Nephron progenitor cell (in vitro differentiated cells): ENCODE results near the gene PPIP5K2.

Experiments
- DNase-seq: peaks from one replicate; pipeline ENCODE4 v3.0.0; 2021
- H3K27ac Mint-ChIP-seq: 2 replicates; pipeline ENCODE4 v1.8.0; 2021; ENCODE audit warnings: mild to moderate bottlenecking, moderate library complexity, mixed read lengths
- H3K27me3 Mint-ChIP-seq: 2 replicates; pipeline ENCODE4 v1.8.0; 2021; ENCODE audit warnings: mild to moderate bottlenecking, low read depth, mixed read lengths; ENCODE audit not compliant: poor library complexity
- H3K36me3 Mint-ChIP-seq: 2 replicates; pipeline ENCODE4 v1.8.0; 2021; ENCODE audit warnings: low read depth, mixed read lengths
- H3K4me1 Mint-ChIP-seq: 2 replicates; pipeline ENCODE4 v1.8.0; 2021; ENCODE audit warnings: mixed read lengths
- H3K4me3 Mint-ChIP-seq: 2 replicates; pipeline ENCODE4 v1.8.0; 2021; ENCODE audit warnings: mild to moderate bottlenecking, moderate library complexity, mixed read lengths
- H3K9me3 Mint-ChIP-seq: 2 replicates; pipeline ENCODE4 v1.8.0; 2021; ENCODE audit warnings: mild to moderate bottlenecking, moderate library complexity, mixed read lengths
- TF ChIP-seq, protein P1 (sequence below): fragments of 200-600 bp; sonication (generic); IDR thresholded peaks from 2 replicates; pipeline ENCODE4 v1.5.0; 2021; ENCODE audit warnings: antibody characterized with exemption

PPIP5K2 gene

DNA sequence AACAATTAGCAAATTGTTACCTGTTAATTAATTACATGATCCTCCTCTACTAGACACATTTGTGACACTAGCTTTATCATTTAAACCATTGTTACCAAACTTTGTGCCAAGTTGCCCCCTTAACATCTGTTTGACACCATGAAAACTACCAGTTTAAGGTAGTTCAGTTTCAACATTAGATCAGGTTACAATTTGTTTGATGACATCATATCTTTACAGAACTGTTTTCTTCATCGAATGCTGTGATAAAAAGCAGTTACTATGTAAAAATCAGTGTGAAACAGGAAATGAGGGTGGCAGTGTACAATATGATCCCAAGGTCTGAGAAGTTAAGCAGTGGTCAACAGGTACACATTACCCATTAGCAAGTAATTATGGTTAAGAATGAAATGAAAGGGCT lies 17.9 kb upstream of the PPIP5K2 start:
- DNase-seq = no peak
- no peaks in the 10 kb centered on the region for H3K4me1 Mint-ChIP-seq
- H3K36me3 Mint-ChIP-seq = no peaks in the 10 kb centered on the region
- no peak overlapping the region for H3K27ac Mint-ChIP-seq
- no peaks in the 10 kb centered on the region for H3K27me3 Mint-ChIP-seq
- no peaks in the 10 kb centered on the region for H3K9me3 Mint-ChIP-seq
- TF ChIP-seq, protein P1, sequence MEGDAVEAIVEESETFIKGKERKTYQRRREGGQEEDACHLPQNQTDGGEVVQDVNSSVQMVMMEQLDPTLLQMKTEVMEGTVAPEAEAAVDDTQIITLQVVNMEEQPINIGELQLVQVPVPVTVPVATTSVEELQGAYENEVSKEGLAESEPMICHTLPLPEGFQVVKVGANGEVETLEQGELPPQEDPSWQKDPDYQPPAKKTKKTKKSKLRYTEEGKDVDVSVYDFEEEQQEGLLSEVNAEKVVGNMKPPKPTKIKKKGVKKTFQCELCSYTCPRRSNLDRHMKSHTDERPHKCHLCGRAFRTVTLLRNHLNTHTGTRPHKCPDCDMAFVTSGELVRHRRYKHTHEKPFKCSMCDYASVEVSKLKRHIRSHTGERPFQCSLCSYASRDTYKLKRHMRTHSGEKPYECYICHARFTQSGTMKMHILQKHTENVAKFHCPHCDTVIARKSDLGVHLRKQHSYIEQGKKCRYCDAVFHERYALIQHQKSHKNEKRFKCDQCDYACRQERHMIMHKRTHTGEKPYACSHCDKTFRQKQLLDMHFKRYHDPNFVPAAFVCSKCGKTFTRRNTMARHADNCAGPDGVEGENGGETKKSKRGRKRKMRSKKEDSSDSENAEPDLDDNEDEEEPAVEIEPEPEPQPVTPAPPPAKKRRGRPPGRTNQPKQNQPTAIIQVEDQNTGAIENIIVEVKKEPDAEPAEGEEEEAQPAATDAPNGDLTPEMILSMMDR = no peak
- H3K4me3 Mint-ChIP-seq = no peak overlapping the region

DNA sequence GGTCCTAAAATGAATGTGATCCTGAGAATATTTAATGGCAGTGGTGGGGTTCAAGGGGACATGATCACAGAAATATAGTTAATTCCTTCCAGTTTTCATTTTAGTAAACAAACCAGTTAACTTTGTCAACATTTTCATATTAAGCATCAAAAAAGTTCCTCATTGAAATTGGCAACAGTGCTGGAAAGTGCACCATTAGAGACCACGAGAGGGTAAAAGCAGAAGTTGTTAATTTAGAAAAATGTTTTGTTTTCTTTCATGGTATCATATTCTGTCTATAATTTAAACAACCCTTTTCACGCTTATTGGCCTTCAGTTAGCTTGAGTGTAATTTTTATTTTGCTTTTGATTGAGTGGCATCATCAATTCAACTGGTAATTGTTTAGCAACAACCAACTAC lies 12.0 kb upstream of the PPIP5K2 start:
- H3K9me3 Mint-ChIP-seq = peaks cover 7% of the 10 kb centered on the region
- no peaks in the 10 kb centered on the region for H3K4me1 Mint-ChIP-seq
- H3K27me3 Mint-ChIP-seq = no peaks in the 10 kb centered on the region
- DNase-seq = no peak
- H3K36me3 Mint-ChIP-seq = no peaks in the 10 kb centered on the region
- no peak overlapping the region for H3K4me3 Mint-ChIP-seq
- H3K27ac Mint-ChIP-seq = no peak overlapping the region
- TF ChIP-seq, protein P1 = no peak

DNA sequence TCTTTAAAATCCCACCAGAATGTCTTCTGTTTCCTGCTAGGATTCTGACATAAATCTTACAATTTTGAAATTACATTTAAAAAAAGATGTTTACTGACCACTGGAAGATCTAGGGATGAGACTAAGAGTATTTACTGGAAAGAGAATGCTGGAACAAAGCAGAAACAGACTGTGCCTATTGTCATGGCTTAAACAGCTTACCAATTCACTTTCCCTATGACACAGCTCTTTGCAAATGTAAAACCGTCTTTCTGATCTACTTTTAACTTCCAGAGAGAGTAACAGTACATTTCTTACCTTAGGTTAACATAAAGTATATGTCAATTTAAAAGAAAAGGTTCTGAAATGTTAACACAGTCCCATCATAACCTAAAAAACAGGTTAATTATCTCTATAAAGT lies 10.8 kb upstream of the PPIP5K2 start:
- TF ChIP-seq, protein P1 = no peak
- H3K4me3 Mint-ChIP-seq = no peak overlapping the region
- H3K27me3 Mint-ChIP-seq = no peaks in the 10 kb centered on the region
- no peak for DNase-seq
- no peaks in the 10 kb centered on the region for H3K4me1 Mint-ChIP-seq
- H3K9me3 Mint-ChIP-seq = peaks cover 7% of the 10 kb centered on the region
- H3K36me3 Mint-ChIP-seq = no peaks in the 10 kb centered on the region
- no peak overlapping the region for H3K27ac Mint-ChIP-seq

DNA sequence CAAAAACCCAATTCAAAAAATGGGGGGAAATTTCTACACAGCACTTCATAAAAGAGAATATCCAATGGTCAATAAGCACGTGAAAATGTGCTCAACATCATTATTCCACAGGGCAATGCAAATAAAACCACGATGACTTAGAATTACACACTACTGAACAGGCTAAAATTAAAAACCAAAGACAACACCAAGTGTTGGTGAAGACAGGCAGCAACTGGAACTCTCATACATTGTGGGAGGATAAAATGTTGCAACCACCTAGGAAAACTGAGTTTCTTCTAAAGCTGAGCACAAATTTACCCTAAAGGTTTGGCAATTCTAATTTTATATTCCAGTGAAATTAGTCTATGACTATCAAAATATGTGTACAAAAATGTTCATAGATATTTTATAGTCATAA lies 9.7 kb upstream of the PPIP5K2 start:
- H3K4me3 Mint-ChIP-seq = no peak overlapping the region
- no peak for DNase-seq
- H3K4me1 Mint-ChIP-seq = no peaks in the 10 kb centered on the region
- no peaks in the 10 kb centered on the region for H3K36me3 Mint-ChIP-seq
- TF ChIP-seq, protein P1 = no peak
- no peaks in the 10 kb centered on the region for H3K27me3 Mint-ChIP-seq
- no peak overlapping the region for H3K27ac Mint-ChIP-seq
- peaks cover 7% of the 10 kb centered on the region for H3K9me3 Mint-ChIP-seq

DNA sequence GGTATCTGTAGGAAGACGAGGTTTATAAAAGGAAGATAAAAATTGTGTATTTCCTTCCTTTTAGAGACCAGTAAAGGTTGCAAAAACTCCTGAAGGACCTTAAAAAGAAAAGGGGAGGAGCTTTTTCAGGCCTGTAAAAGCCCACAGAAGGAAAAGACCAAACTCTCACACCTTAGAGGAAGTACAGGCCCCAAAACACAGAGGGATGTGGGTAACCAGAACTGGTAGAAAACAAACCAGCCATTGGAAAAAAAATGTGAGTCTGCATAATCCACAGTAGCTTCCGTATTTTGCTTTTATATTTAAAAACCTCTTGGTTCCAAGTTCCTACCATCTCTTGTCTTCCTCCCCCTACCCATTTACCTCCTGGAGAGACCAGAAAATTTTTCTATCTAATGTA lies 8.6 kb upstream of the PPIP5K2 start:
- Mint-ChIP-seq H3K4me3 (no peak overlapping the region), H3K36me3 (no peaks in the 10 kb centered on the region), H3K27ac (no peak overlapping the region), H3K4me1 (no peaks in the 10 kb centered on the region), H3K9me3 (peaks cover 7% of the 10 kb centered on the region), H3K27me3 (no peaks in the 10 kb centered on the region)
- TF ChIP-seq, protein P1 = no peak
- DNase-seq = no peak

DNA sequence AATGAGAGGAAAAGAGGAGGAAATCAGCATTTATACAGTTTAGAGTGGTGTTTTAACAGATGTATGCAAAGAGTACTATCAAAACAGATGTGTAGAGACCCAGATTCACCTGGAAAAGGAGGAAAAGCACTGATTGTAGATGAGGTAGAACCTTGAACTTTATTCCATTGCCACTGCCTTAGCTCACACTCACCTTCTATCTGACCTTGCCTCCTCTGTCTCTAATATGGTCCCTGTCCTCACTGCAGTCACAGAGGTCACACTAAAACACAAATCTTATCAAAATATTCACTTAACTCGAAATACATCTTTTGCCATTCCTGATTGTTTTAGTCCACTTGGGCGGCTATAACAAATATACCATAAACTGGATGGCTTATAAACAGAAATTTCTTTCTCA lies 7.2 kb upstream of the PPIP5K2 start:
- TF ChIP-seq, protein P1 = no peak
- Mint-ChIP-seq H3K9me3 (peaks cover 7% of the 10 kb centered on the region), H3K4me1 (no peaks in the 10 kb centered on the region), H3K27ac (no peak overlapping the region), H3K4me3 (no peak overlapping the region), H3K36me3 (no peaks in the 10 kb centered on the region), H3K27me3 (no peaks in the 10 kb centered on the region)
- DNase-seq = no peak
